ENCODE measurements around the gene FREM2. TPM values are rescaled to one million over a fixed set of nuclear protein-coding genes. Genes with fewer than 3 reads are reported as not detected.

The FREM2 gene
- total RNA-seq, 3 donors from 2014 or later = 0.33 to 0.96 (median 0.59) TPM

DNA sequence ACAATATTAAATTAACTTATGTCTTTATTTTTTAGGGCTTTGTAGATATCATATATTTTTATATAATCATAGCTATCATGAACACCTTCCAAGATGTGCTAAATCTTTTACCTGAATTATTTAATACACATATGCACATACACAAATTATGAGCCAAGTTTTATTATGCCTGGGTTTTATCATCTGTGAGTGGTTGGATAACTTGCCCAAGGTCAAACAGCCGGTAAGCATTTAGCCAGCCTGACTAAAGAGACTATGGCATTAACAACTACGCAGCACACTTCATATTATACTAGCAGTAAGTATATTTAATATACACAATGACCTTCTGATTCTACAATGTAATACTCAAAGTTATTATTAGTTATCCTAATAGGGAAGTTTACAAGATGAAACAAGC, 132.7 kb downstream of the FREM2 start:
- DNase-seq (ENCODE audit: low spot score in 2 of 2) = no peak
- Histone ChIP-seq H3K4me1 (no peaks in the 10 kb centered on the region), H3K4me3 (no peak overlapping the region), H3K36me3 (no peaks in the 10 kb centered on the region), H3K27ac (peak overlapping the region in 1 of 2 donors; percentile 82), H3K27me3 (no peaks in the 10 kb centered on the region), H3K9me3 (no peaks in the 10 kb centered on the region)
- intact Hi-C loops (cut with DNase I; ENCODE audit: low total_unique reads) = no loop called here
- TF ChIP-seq POLR2A (IDR thresholded peaks at IDR 0.05) = no peak
- TF ChIP-seq, protein P1, sequence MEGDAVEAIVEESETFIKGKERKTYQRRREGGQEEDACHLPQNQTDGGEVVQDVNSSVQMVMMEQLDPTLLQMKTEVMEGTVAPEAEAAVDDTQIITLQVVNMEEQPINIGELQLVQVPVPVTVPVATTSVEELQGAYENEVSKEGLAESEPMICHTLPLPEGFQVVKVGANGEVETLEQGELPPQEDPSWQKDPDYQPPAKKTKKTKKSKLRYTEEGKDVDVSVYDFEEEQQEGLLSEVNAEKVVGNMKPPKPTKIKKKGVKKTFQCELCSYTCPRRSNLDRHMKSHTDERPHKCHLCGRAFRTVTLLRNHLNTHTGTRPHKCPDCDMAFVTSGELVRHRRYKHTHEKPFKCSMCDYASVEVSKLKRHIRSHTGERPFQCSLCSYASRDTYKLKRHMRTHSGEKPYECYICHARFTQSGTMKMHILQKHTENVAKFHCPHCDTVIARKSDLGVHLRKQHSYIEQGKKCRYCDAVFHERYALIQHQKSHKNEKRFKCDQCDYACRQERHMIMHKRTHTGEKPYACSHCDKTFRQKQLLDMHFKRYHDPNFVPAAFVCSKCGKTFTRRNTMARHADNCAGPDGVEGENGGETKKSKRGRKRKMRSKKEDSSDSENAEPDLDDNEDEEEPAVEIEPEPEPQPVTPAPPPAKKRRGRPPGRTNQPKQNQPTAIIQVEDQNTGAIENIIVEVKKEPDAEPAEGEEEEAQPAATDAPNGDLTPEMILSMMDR (IDR thresholded peaks at IDR 0.05) = no peak
- TF ChIP-seq POLR2AphosphoS5 (IDR thresholded peaks at IDR 0.05) = no peak

DNA sequence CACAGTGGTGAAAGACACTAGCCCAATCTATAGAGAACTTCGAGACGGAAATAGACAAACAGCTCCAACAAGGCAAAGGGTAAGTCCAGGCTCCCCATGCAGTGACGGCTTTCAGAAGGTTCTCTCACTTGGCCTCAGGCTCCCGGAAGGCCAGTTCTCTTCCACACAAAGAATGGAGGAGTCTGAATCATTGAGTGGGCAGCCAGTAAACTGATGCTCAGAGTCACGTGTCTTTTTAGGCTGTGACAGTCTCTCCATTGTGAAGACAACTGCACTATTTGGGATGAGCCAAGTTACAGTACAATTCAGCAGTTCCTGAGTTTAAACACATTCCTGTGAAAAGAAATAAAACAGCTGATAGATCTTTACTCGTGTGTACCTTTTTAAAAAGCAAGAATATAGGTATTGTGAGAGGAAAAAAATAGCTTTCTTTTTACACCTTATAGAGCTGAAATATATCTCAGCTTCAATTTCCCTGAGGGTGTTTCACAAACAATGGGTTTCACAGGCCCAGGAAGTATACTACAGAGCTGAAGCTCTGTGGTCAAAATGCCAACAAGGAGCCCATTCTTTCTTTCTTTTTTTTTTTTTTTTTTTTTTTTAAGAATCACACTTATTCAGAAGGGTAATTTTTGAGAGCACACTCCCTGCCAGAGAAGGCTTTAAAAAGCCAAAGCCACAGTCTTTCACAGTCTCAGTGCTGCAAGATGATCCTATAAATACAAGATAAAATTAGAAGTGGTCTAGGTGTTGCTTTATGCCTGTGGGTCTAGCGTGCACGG, 135.1 kb downstream of the FREM2 start:
- H3K27ac ChIP-seq = peak overlapping the region; percentile 77 to 82
- no peak overlapping the region for H3K4me3 ChIP-seq
- intact Hi-C loops (cut with DNase I; ENCODE audit: low total_unique reads) = no loop called here
- TF ChIP-seq POLR2A (IDR thresholded peaks at IDR 0.05) (no peak), POLR2AphosphoS5 (IDR thresholded peaks at IDR 0.05) (no peak)
- TF ChIP-seq, protein P1 (IDR thresholded peaks at IDR 0.05) = no peak
- DNase-seq (ENCODE audit: low spot score in 2 of 2) = peak in 1 of 2 donors; percentile 63
- H3K36me3 ChIP-seq = no peaks in the 10 kb centered on the region
- no peaks in the 10 kb centered on the region for H3K27me3 ChIP-seq
- H3K4me1 ChIP-seq = no peaks in the 10 kb centered on the region
- no peaks in the 10 kb centered on the region for H3K9me3 ChIP-seq

DNA sequence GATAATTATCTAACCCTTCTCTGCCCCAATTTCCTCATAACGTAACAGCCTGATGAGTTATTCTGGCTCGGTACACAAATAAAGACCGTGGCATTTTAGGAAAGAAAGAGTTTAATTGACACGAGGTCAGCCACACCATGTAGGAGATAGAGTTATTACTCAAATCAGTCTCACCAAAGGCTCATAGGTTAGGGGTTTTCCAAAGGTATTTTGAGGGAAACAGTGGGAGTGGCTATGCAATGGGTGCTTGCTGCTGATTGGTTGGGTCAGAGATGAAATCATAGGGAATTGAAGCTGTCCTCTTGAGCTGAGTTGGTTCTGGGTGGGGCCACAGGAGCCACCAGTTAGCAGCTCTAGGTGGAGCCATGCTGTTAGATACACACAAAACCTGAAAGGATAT, 137.5 kb downstream of the FREM2 start:
- DNase-seq (ENCODE audit: low spot score in 2 of 2) = no peak
- no peak overlapping the region for H3K4me3 ChIP-seq
- no peaks in the 10 kb centered on the region for H3K4me1 ChIP-seq
- TF ChIP-seq, protein P1 (IDR thresholded peaks at IDR 0.05) = no peak
- no peak for TF ChIP-seq POLR2AphosphoS5 (IDR thresholded peaks at IDR 0.05)
- TF ChIP-seq POLR2A (IDR thresholded peaks at IDR 0.05) = no peak
- H3K27ac ChIP-seq = no peak overlapping the region
- intact Hi-C loops (cut with DNase I; ENCODE audit: low total_unique reads) = no loop called here
- H3K27me3 ChIP-seq = no peaks in the 10 kb centered on the region
- no peaks in the 10 kb centered on the region for H3K9me3 ChIP-seq
- H3K36me3 ChIP-seq = no peaks in the 10 kb centered on the region

DNA sequence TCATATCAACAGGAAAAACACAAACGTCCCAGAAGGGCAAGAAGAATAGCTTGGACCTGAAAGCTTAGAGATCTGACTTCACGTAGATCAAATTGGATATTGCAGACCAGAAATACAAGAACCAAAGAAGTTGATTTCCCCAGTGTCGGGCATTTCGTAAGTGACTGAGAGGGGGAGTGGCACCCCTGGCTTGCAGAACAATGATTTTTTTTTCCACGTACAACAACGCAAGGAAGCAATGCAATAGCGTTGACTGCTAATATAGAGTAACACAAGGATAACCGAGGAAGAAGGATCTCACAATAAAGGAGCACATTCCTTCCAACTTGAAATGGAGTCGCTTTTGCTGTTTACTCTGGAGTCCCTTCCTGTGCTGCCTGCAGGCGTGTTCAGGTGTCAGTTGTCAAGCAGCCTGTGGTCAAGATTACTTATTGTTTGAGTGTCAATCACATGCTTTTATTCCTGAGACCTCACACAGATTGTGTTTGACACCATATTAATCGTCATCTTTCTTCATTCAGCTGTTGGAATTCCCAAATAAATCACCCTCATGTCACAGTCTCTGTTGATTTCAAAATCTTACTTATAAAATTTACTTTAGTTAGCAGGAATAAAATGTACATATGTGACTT, 139.4 kb downstream of the FREM2 start:
- Histone ChIP-seq H3K4me1 (no peaks in the 10 kb centered on the region), H3K36me3 (no peaks in the 10 kb centered on the region), H3K4me3 (no peak overlapping the region), H3K9me3 (no peaks in the 10 kb centered on the region), H3K27me3 (no peaks in the 10 kb centered on the region), H3K27ac (no peak overlapping the region)
- intact Hi-C loops (cut with DNase I; ENCODE audit: low total_unique reads) = no loop called here
- TF ChIP-seq, protein P1 (IDR thresholded peaks at IDR 0.05) = no peak
- TF ChIP-seq POLR2AphosphoS5 (IDR thresholded peaks at IDR 0.05) (no peak), POLR2A (IDR thresholded peaks at IDR 0.05) (no peak)
- DNase-seq (ENCODE audit: low spot score in 2 of 2) = no peak

DNA sequence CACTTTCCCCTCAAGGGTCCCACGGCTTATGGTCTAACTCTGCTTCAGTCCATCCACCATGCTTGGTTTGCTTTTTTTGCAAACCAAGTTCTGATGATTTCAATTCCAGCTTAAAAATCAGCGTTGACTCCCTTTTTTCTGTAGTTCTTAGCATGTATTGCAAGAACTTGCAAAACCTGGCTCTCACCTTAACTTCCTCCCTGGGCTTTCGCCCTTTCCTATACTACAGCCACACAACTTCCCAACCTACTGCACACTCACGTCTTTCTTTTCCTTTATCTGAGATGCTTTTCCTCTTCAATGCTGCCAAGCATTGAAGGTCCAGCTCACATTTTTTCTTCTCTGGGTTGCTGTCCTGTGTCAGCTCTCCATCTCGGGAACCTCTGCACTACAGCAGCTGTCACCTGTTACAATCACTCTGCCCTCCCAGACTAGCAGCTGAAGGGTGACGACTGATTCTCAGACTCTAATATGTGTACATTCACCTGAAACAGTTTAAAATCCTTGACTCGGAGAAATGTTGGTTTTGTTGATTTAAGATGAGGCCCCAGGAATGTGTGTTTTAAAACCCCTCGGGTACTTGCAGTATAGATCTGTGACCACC, 143.7 kb downstream of the FREM2 start:
- H3K9me3 ChIP-seq = no peaks in the 10 kb centered on the region
- TF ChIP-seq POLR2A (IDR thresholded peaks at IDR 0.05) (no peak), POLR2AphosphoS5 (IDR thresholded peaks at IDR 0.05) (no peak)
- TF ChIP-seq, protein P1 (IDR thresholded peaks at IDR 0.05) = no peak
- H3K4me1 ChIP-seq = no peaks in the 10 kb centered on the region
- no peak overlapping the region for H3K4me3 ChIP-seq
- no peak overlapping the region for H3K27ac ChIP-seq
- no peaks in the 10 kb centered on the region for H3K27me3 ChIP-seq
- H3K36me3 ChIP-seq = no peaks in the 10 kb centered on the region
- DNase-seq (ENCODE audit: low spot score in 2 of 2) = no peak
- intact Hi-C loops (cut with DNase I; ENCODE audit: low total_unique reads) = no loop called here

Measured in breast epithelium (tissue), 4 donors.